ENCODE data around the gene TMEM52. TPM values are rescaled to one million over a fixed set of nuclear protein-coding genes. Genes with fewer than 3 reads are reported as not detected.

Gene TMEM52
- total RNA-seq, 1 donor from 2014 or later = 1.2 TPM

Other genes with a start within 250 kb of the TMEM52 start
- 20.3 TPM for gene SLC35E2B, start 226.5 kb downstream of the TMEM52 start, total RNA-seq
- 20.8 TPM for gene CDK11A, start 194.9 kb downstream of the TMEM52 start, total RNA-seq
- 26.9 TPM for gene NADK, start 140.8 kb downstream of the TMEM52 start, total RNA-seq
- gene GNB1, start 28.2 kb downstream of the TMEM52 start, total RNA-seq = 182 TPM
- not detected for gene CALML6, start 4.0 kb downstream of the TMEM52 start, total RNA-seq
- gene CFAP74, start 84.5 kb upstream of the TMEM52 start, total RNA-seq = not detected
- 0.49 TPM for gene GABRD, start 100.1 kb upstream of the TMEM52 start, total RNA-seq
- gene PRKCZ, start 131.1 kb upstream of the TMEM52 start, total RNA-seq = 16.4 TPM